H1 (cell line): ENCODE results near the gene TOGARAM1. TPM values are rescaled to one million over a fixed set of nuclear protein-coding genes. Genes with fewer than 3 reads are reported as not detected.

Source experiments
- CTCF ChIA-PET: fragments of 300-600 bp; sonication (Branson Sonifier 250); formaldehyde crosslinking; loops from one replicate; lab custom pipeline; 2021; ENCODE audit not compliant: partially characterized antibody; lab: Charles Lee
- POLR2A ChIA-PET: fragments of 300-600 bp; sonication (Branson Sonifier 250); formaldehyde crosslinking; loops from one replicate; lab custom pipeline; 2021; ENCODE audit warnings: inconsistent platforms; ENCODE audit not compliant: partially characterized antibody; lab: Charles Lee
- DNase-seq, 2 experiments: peaks; one replicate each; pipeline versions ENCODE4 v3.0.0 to v3.0.0-alpha.2; 2010 to 2022; ENCODE audit warnings: low spot score in 2 of 2, low read depth in 1 of 2, mixed read lengths in 1 of 2
- FAIRE-seq: peaks from 2 replicates; lab custom pipeline; 2011; peaks lifted over from hg19 to GRCh38; lab: Jason Lieb, UNC
- H2AFZ ChIP-seq: 2 replicates; pipeline ENCODE4 v1.8.1; 2012; ENCODE audit warnings: low read length, inconsistent platforms
- H2AK5ac ChIP-seq: 2 replicates; pipeline ENCODE4 v1.6.1; 2013; ENCODE audit warnings: low read depth, low read length
- H2BK120ac ChIP-seq: replicated peaks from 2 replicates; pipeline ENCODE3; 2013; ENCODE audit warnings: low read depth, low read length, inconsistent platforms
- H2BK12ac ChIP-seq: 2 replicates; pipeline ENCODE4 v1.6.1; 2013; ENCODE audit warnings: low read depth, low read length
- H2BK15ac ChIP-seq: 2 replicates; pipeline ENCODE4 v1.6.1; 2013; ENCODE audit warnings: low read length
- H2BK20ac ChIP-seq: 2 replicates; pipeline ENCODE4 v1.6.1; 2013; ENCODE audit warnings: low read length
- H2BK5ac ChIP-seq: 2 replicates; pipeline ENCODE4 v1.6.1; 2013; ENCODE audit warnings: low read depth, low read length
- H3K14ac ChIP-seq: 2 replicates; pipeline ENCODE4 v1.6.1; 2013; ENCODE audit warnings: inconsistent platforms; ENCODE audit not compliant: insufficient read length
- H3K18ac ChIP-seq: 2 replicates; pipeline ENCODE4 v1.6.1; 2013; ENCODE audit warnings: low read length; ENCODE audit errors: extremely low read depth
- H3K23ac ChIP-seq: 2 replicates; pipeline ENCODE4 v1.6.1; 2013; ENCODE audit warnings: inconsistent platforms; ENCODE audit not compliant: insufficient read length
- H3K23me2 ChIP-seq: 2 replicates; pipeline ENCODE4 v1.6.1; 2013; ENCODE audit warnings: low read depth, low read length
- H3K27ac ChIP-seq: 2 replicates; pipeline ENCODE4 v1.6.1; 2011; ENCODE audit warnings: low read depth, low read length, inconsistent platforms
- H3K27me3 ChIP-seq, 4 experiments: replicated peaks in 1 of 4; 1 replicate in 1 of 4; 2 replicates in 3 of 4; pipeline versions ENCODE4 v1.6.1 to v1.8.1; 2011 to 2013; ENCODE audit warnings: low read length in 3 of 4, mild to moderate bottlenecking in 3 of 4, inconsistent platforms in 2 of 4, mixed read lengths in 2 of 4, moderate library complexity in 1 of 4; ENCODE audit not compliant: control insufficient read depth in 3 of 4, insufficient read depth in 3 of 4; ENCODE audit errors: extremely low read depth in 1 of 4
- H3K36me3 ChIP-seq, 4 experiments: 2 replicates each; pipeline versions ENCODE4 v1.6.1 to v1.8.1; 2011 to 2013; ENCODE audit warnings: mild to moderate bottlenecking in 4 of 4, low read length in 3 of 4, moderate library complexity in 2 of 4, control low read depth in 1 of 4, inconsistent platforms in 1 of 4; ENCODE audit not compliant: insufficient read depth in 4 of 4, control insufficient read depth in 2 of 4
- H3K4ac ChIP-seq: replicated peaks from 2 replicates; pipeline ENCODE3; 2013; ENCODE audit warnings: low read length, low read depth, mixed read lengths, inconsistent platforms; ENCODE audit not compliant: insufficient read length
- H3K4me1 ChIP-seq, 4 experiments: replicated peaks in 1 of 4; 1 replicate in 1 of 4; 2 replicates in 3 of 4; pipeline versions ENCODE4 v1.6.1 to v1.8.1; 2011 to 2013; ENCODE audit warnings: low read length in 3 of 4, inconsistent platforms in 2 of 4, mixed read lengths in 1 of 4; ENCODE audit not compliant: insufficient read depth in 4 of 4, control insufficient read depth in 3 of 4
- H3K4me2 ChIP-seq, 2 experiments: 2 replicates each; pipeline versions ENCODE4 v1.6.1 to v1.8.1; 2011 to 2013; ENCODE audit warnings: low read depth in 2 of 2, low read length in 2 of 2, control low read depth in 1 of 2, inconsistent platforms in 1 of 2, mild to moderate bottlenecking in 1 of 2; ENCODE audit not compliant: insufficient read depth in 1 of 2
- H3K4me3 ChIP-seq, 4 experiments: fragments of 200-600, 300-600 bp in 1 of 4; sonication (generic), shearing (Covaris generic), sonication (Bioruptor Twin) in 1 of 4; 2 replicates each; pipeline versions ENCODE4 v1.5.1 to v1.8.1; 2011 to 2016; ENCODE audit warnings: low read length in 4 of 4, low read depth in 3 of 4, control low read depth in 2 of 4, inconsistent platforms in 2 of 4, mild to moderate bottlenecking in 2 of 4, mixed read lengths in 1 of 4, moderate library complexity in 1 of 4; ENCODE audit not compliant: insufficient read depth in 2 of 4; ENCODE audit errors: extremely low read depth in 1 of 4
- H3K56ac ChIP-seq: replicated peaks from 2 replicates; pipeline ENCODE3; 2013; ENCODE audit warnings: low read depth, mild to moderate bottlenecking, mixed read lengths, low read length, inconsistent platforms; ENCODE audit not compliant: insufficient read length
- H3K79me1 ChIP-seq: 2 replicates; pipeline ENCODE4 v1.6.1; 2013; ENCODE audit warnings: low read depth, low read length, control low read depth
- H3K79me2 ChIP-seq, 2 experiments: 2 replicates each; pipeline versions ENCODE4 v1.6.1 to v1.8.1; 2012 to 2013; ENCODE audit warnings: low read length in 2 of 2, mild to moderate bottlenecking in 2 of 2, inconsistent platforms in 1 of 2; ENCODE audit not compliant: insufficient read depth in 2 of 2, control insufficient read depth in 1 of 2
- H3K9ac ChIP-seq, 4 experiments: replicated peaks in 1 of 4; 1 replicate in 1 of 4; 2 replicates in 3 of 4; pipeline versions ENCODE4 v1.6.1 to v1.8.1; 2011 to 2013; ENCODE audit warnings: low read depth in 3 of 4, low read length in 3 of 4, control low read depth in 2 of 4, mild to moderate bottlenecking in 2 of 4, moderate library complexity in 2 of 4, inconsistent platforms in 1 of 4; ENCODE audit errors: extremely low read depth in 1 of 4
- H3K9me3 ChIP-seq, 2 experiments: 2 replicates each; pipeline versions ENCODE4 v1.6.1 to v1.8.1; 2012 to 2013; ENCODE audit warnings: mild to moderate bottlenecking in 2 of 2, moderate library complexity in 2 of 2, control low read depth in 1 of 2, inconsistent platforms in 1 of 2, low read depth in 1 of 2, low read length in 1 of 2, mixed read lengths in 1 of 2; ENCODE audit not compliant: insufficient read depth in 2 of 2
- H4K20me1 ChIP-seq, 2 experiments: replicated peaks in 1 of 2; 2 replicates each; pipeline versions ENCODE3 to v1.8.1; 2011 to 2013; ENCODE audit warnings: inconsistent platforms in 2 of 2, low read length in 2 of 2, mild to moderate bottlenecking in 1 of 2; ENCODE audit not compliant: insufficient read depth in 2 of 2, control insufficient read depth in 1 of 2
- H4K5ac ChIP-seq: 2 replicates; pipeline ENCODE4 v1.6.1; 2013; ENCODE audit warnings: low read length, low read depth, mixed read lengths, inconsistent platforms; ENCODE audit not compliant: insufficient read length
- H4K8ac ChIP-seq: 2 replicates; pipeline ENCODE4 v1.8.0; 2013; ENCODE audit warnings: mild to moderate bottlenecking, moderate library complexity, low read length, inconsistent platforms; ENCODE audit not compliant: insufficient read depth; ENCODE audit errors: extremely low read depth
- H4K91ac ChIP-seq: replicated peaks from 2 replicates; pipeline ENCODE3; 2013; ENCODE audit warnings: low read length, mixed read lengths, inconsistent platforms; ENCODE audit not compliant: insufficient read length
- ATF3 ChIP-seq: IDR thresholded peaks from 2 replicates; pipeline ENCODE4 v1.6.1; 2011; ENCODE audit warnings: low read depth, mild to moderate bottlenecking, low read length; ENCODE audit not compliant: insufficient read depth
- E2F6 ChIP-seq: IDR thresholded peaks from 2 replicates; pipeline ENCODE4 v1.6.1; 2012; ENCODE audit warnings: inconsistent platforms
- EZH2 ChIP-seq: fragments of 200-600 bp; sonication (generic); IDR thresholded peaks from 2 replicates; pipeline ENCODE4 v1.7.1; 2012; ENCODE audit warnings: low read depth, mild to moderate bottlenecking, moderate library complexity, low read length, inconsistent platforms; ENCODE audit not compliant: severe bottlenecking
- MAFK ChIP-seq: IDR thresholded peaks from 2 replicates; pipeline ENCODE4 v1.6.1; 2012; ENCODE audit warnings: low read depth, mild to moderate bottlenecking, improper control_type of control experiment, low read length
- NANOG ChIP-seq: IDR thresholded peaks from 2 replicates; pipeline ENCODE4 v1.6.1; 2011; ENCODE audit warnings: low read length, low read depth, mild to moderate bottlenecking, inconsistent platforms; ENCODE audit not compliant: insufficient read depth, poor library complexity, severe bottlenecking
- NRF1 ChIP-seq: IDR thresholded peaks from 2 replicates; pipeline ENCODE4 v1.6.1; 2011; ENCODE audit warnings: mild to moderate bottlenecking, low read depth, low read length, improper control_type of control experiment
- RNF2 ChIP-seq: fragments of 200-900, 300-1000 bp; sonication (generic); IDR thresholded peaks from 2 replicates; pipeline ENCODE4 v1.7.1; 2016; ENCODE audit warnings: borderline replicate concordance, low read depth, mild to moderate bottlenecking, antibody characterized with exemption, low read length; ENCODE audit not compliant: poor library complexity, severe bottlenecking; ENCODE audit errors: missing control alignments
- RXRA ChIP-seq: IDR thresholded peaks from 2 replicates; pipeline ENCODE4 v1.6.1; 2011; ENCODE audit warnings: low read depth, mild to moderate bottlenecking, low read length, moderate library complexity; ENCODE audit not compliant: insufficient read depth
- SIRT6 ChIP-seq: IDR thresholded peaks from one replicate; pipeline ENCODE4 v1.7.1; 2012; ENCODE audit warnings: low read length, inconsistent platforms
- SP4 ChIP-seq: IDR thresholded peaks from 2 replicates; pipeline ENCODE4 v1.6.1; 2012; ENCODE audit warnings: low read length, inconsistent platforms
- WGBS, 2 experiments: shearing (Covaris generic) in 1 of 2; methylation state at CpG; one replicate each; pipeline versions ENCODE4 v1.1.6 to v1.1.7; 2013 to 2015; ENCODE audit warnings: low lambda C conversion rate in 2 of 2, mixed read lengths in 2 of 2, inconsistent platforms in 1 of 2, low coverage in 1 of 2, missing lambda C conversion rate in 1 of 2; ENCODE audit not compliant: insufficient replicate concordance in 2 of 2, insufficient coverage in 1 of 2, insufficient read length in 1 of 2; ENCODE audit errors: extremely low coverage in 1 of 2, missing lambda C conversion rate in 1 of 2; 5-methylcytosine and 5-hydroxymethylcytosine counted together
- polyA plus RNA-seq, 7 experiments: library from polyadenylated mRNA; depleted of rRNA in 3 of 7; stranded (reverse) in 5 of 7; unstranded in 2 of 7; fragments of >200 nt in 5 of 7; fragments of 200-250 nt in 2 of 7; gene quantifications; 1 replicate in 5 of 7; 2 replicates in 1 of 7; 4 replicates in 1 of 7; pipeline versions ENCODE4 v1.2.1 to v1.2.3, GENCODE V29; 2011 to 2013; ENCODE audit warnings: missing spikeins in 2 of 7, mixed read lengths in 2 of 7
- total RNA-seq: library from RNA; stranded (reverse); fragmentation: NEBNext Ultra II Directional; extraction: Animal tissue kit (Norgen Biotek cat#: 25700); gene quantifications from 2 replicates; pipeline ENCODE4 v1.2.1, GENCODE V29; 2021

The TOGARAM1 gene
- total and polyA plus RNA-seq, 2 of the 8 experiments (the other 6 are each of a cell fraction or from before 2014, with no cell fraction given) = 2.5 to 6.8 TPM

- Histone ChIP-seq H3K14ac (no peak overlapping the region), H3K4ac (no peak overlapping the region), H2BK20ac (no peak overlapping the region), H3K36me3 (no peaks in the 10 kb centered on the region), H3K4me2 (no peak overlapping the region), H3K9ac (no peak overlapping the region), H2AK5ac (no peak overlapping the region), H2AFZ (no peak overlapping the region), H3K27ac (no peak overlapping the region), H3K23ac (no peak overlapping the region), H4K5ac (no peak overlapping the region), H4K8ac (no peak overlapping the region), H2BK5ac (no peak overlapping the region), H4K91ac (no peak overlapping the region), H3K27me3 (peaks cover 0 to 1% (median 0%) of the 10 kb centered on the region in 4 experiments; a peak in 1 of 7 replicates), H2BK120ac (no peak overlapping the region), H4K20me1 (peaks cover 0 to 5% of the 10 kb centered on the region in 2 experiments), H3K4me3 (no peak overlapping the region), H3K79me2 (peaks cover 0 to 67% of the 10 kb centered on the region in 2 experiments; a peak in 3 of 4 replicates), H3K9me3 (no peaks in the 10 kb centered on the region), H2BK15ac (no peak overlapping the region), H3K56ac (no peak overlapping the region), H3K18ac (no peak overlapping the region), H3K4me1 (peaks cover 0 to 3% (median under 1%) of the 10 kb centered on the region in 4 experiments; a peak in 1 of 7 replicates), H3K79me1 (no peaks in the 10 kb centered on the region; the same call in 1 of the 2 replicates), H2BK12ac (no peak overlapping the region), H3K23me2 (no peaks in the 10 kb centered on the region)
- TF ChIP-seq EZH2 (no peak), RXRA (no peak), NANOG (no peak), RNF2 (no peak), ATF3 (no peak), E2F6 (no peak), SP4 (no peak), SIRT6 (no peak), NRF1 (no peak), MAFK (no peak)
- no peak for FAIRE-seq
- ChIA-PET CTCF (interaction anchor here (0.5 to 1.2 kb wide), 2 partner anchors 137 to 162 kb away, joined by 3 read pairs; no protein-coding TSS in a partner anchor), POLR2A (no interaction called here)
- 77% methylated on average over 3 of the region's 3 CpGs; no CpG with 5 or more reads in 1 of the 2 experiments for WGBS, 2 experiments
- no peak for DNase-seq
These were observed 6.5 kb upstream of the TOGARAM1 start for GRCh38 chr14:44955528-44955927.
